Gastroesophageal sphincter (tissue), 4 donors: ENCODE measurements around the gene RNF128. TPM values are rescaled to one million over a fixed set of nuclear protein-coding genes. Genes with fewer than 3 reads are reported as not detected.

Experiments
- ATAC-seq: fragments of 150-250 bp; one replicate; pipeline ENCODE4 v1.9.1; 2016; ENCODE audit warnings: mild to moderate bottlenecking, moderate library complexity
- H3K27ac ChIP-seq, 4 donors: fragments of 200-600 bp; sonication (generic) in 3 of 4; 1 replicate in 3 of 4; 2 replicates in 1 of 4; pipeline ENCODE4 v1.5.1; 2016 to 2019
- H3K27me3 ChIP-seq: fragments of 200-600 bp; sonication (generic); one replicate; pipeline ENCODE4 v1.5.1; 2019
- H3K36me3 ChIP-seq, 2 donors: fragments of 200-600 bp; sonication (generic); one replicate each; pipeline ENCODE4 v1.5.1; 2019; ENCODE audit warnings: control low read depth in 1 of 2
- H3K4me1 ChIP-seq, 3 donors: fragments of 200-600 bp; sonication (generic); 1 replicate in 2 of 3; 2 replicates in 1 of 3; pipeline ENCODE4 v1.5.1; 2016 to 2019; ENCODE audit warnings: control low read depth in 2 of 3
- H3K4me3 ChIP-seq, 2 donors: fragments of 200-600 bp; sonication (generic); one replicate each; pipeline ENCODE4 v1.5.1; 2019; ENCODE audit warnings: mild to moderate bottlenecking in 1 of 2, moderate library complexity in 1 of 2
- H3K9me3 ChIP-seq, 3 donors: fragments of 200-600 bp; sonication (generic); one replicate each; pipeline ENCODE4 v1.5.1; 2017 to 2019; ENCODE audit warnings: control low read depth in 2 of 3
- CTCF ChIP-seq, 4 experiments: fragments of 200-600 bp in 2 of 4; fragments of 450-650 bp in 2 of 4; sonication (generic) in 1 of 4; IDR thresholded peaks; one replicate each; pipeline ENCODE4 v1.5.1; 2017 to 2019; ENCODE audit warnings: antibody characterized with exemption in 4 of 4, mild to moderate bottlenecking in 2 of 4, moderate library complexity in 2 of 4
- EP300 ChIP-seq: sonication (generic); formaldehyde crosslinking; IDR thresholded peaks from one replicate; pipeline ENCODE4 v1.6.1; 2017; ENCODE audit warnings: antibody characterized with exemption, mild to moderate bottlenecking
- POLR2A ChIP-seq, 2 donors: fragments of 450-650 bp; IDR thresholded peaks; one replicate each; pipeline ENCODE4 v1.6.1; 2017; ENCODE audit warnings: antibody characterized with exemption in 2 of 2, mild to moderate bottlenecking in 2 of 2, moderate library complexity in 1 of 2
- POLR2AphosphoS5 ChIP-seq: sonication (generic); formaldehyde crosslinking; IDR thresholded peaks from one replicate; pipeline ENCODE4 v1.6.1; 2017; ENCODE audit warnings: antibody characterized with exemption
- WGBS, 2 donors: methylation state at CpG; one replicate each; pipeline ENCODE4 v1.1.5; 2018; ENCODE audit warnings: low coverage in 1 of 2; 5-methylcytosine and 5-hydroxymethylcytosine counted together
- total RNA-seq, 4 donors: library from RNA; depleted of rRNA; stranded (reverse); fragments of >200 nt; gene quantifications; one replicate each; pipeline ENCODE4 v1.1.0, GENCODE V29; 2016

RNF128 gene
- total RNA-seq = under 1 TPM in 2 of 4 donors, not detected in 2; 0.27 to 0.72 TPM

GRCh38 chrX:106726485-106727437, at the start of gene RNF128:
Gene RNF128 (plus strand): TSS chrX:106726701. CDS start chrX:106726914, 213 bp downstream.
- H3K27me3 ChIP-seq = peaks cover 13% of the 10 kb centered on the region
- no peak within 1 kb of the TSS for H3K27ac ChIP-seq
- TF ChIP-seq POLR2A (IDR thresholded peaks at IDR 0.05) = no peak
- no peak for TF ChIP-seq POLR2AphosphoS5
- no peak for TF ChIP-seq EP300
- no peak for TF ChIP-seq CTCF (IDR thresholded peaks at IDR 0.05)
- H3K9me3 ChIP-seq = no peaks in the 10 kb centered on the region
- peak within 1 kb of the TSS; percentile 19 to 49 for H3K4me3 ChIP-seq
- no peaks in the 10 kb centered on the region for H3K36me3 ChIP-seq
- 3 to 33% methylated on average over 8 of the region's 79 CpGs for WGBS, 2 donors
- ATAC-seq = peak; percentile 48
- peaks cover 0 to 12% (median 0%) of the 10 kb centered on the region in 3 donors for H3K4me1 ChIP-seq

GRCh38 chrX:106680716-106681115, 45.8 kb upstream of the RNF128 start:
- H3K27ac ChIP-seq = no peak overlapping the region
- WGBS, 2 donors = 30 to 53% methylated on average over 2 of the region's 2 CpGs

GRCh38 chrX:106684207-106684606, 42.3 kb upstream of the RNF128 start:
- Histone ChIP-seq H3K36me3 (no peaks in the 10 kb centered on the region), H3K27ac (no peak overlapping the region), H3K4me3 (no peak overlapping the region), H3K9me3 (no peaks in the 10 kb centered on the region), H3K27me3 (no peaks in the 10 kb centered on the region), H3K4me1 (no peaks in the 10 kb centered on the region)
- WGBS, 2 donors = 82% methylated on average over 2 of the region's 4 CpGs; no CpG with 5 or more reads in 1 of the 2 donors
- ATAC-seq = no peak
- no peak for TF ChIP-seq POLR2A (IDR thresholded peaks at IDR 0.05)
- TF ChIP-seq EP300 = no peak
- TF ChIP-seq POLR2AphosphoS5 = no peak
- TF ChIP-seq CTCF (IDR thresholded peaks at IDR 0.05) = no peak

More at GRCh38 chrX:106680716-106681115, 45.8 kb upstream of the RNF128 start:
- ATAC-seq = no peak
- Histone ChIP-seq H3K4me1 (no peaks in the 10 kb centered on the region), H3K9me3 (no peaks in the 10 kb centered on the region), H3K4me3 (no peak overlapping the region), H3K36me3 (no peaks in the 10 kb centered on the region), H3K27me3 (no peaks in the 10 kb centered on the region)
- TF ChIP-seq POLR2A (IDR thresholded peaks at IDR 0.05) = no peak
- no peak for TF ChIP-seq EP300
- no peak for TF ChIP-seq POLR2AphosphoS5
- no peak for TF ChIP-seq CTCF (IDR thresholded peaks at IDR 0.05)

GRCh38 chrX:106692425-106693065, 34.0 kb upstream of the RNF128 start:
- Histone ChIP-seq H3K9me3 (no peaks in the 10 kb centered on the region), H3K27ac (no peak overlapping the region), H3K4me1 (no peaks in the 10 kb centered on the region), H3K4me3 (no peak overlapping the region), H3K27me3 (no peaks in the 10 kb centered on the region), H3K36me3 (no peaks in the 10 kb centered on the region)
- no peak for TF ChIP-seq POLR2A (IDR thresholded peaks at IDR 0.05)
- no peak for TF ChIP-seq EP300
- no peak for TF ChIP-seq POLR2AphosphoS5
- no peak for TF ChIP-seq CTCF (IDR thresholded peaks at IDR 0.05)
- 83 to 87% methylated on average over 4 of the region's 7 CpGs for WGBS, 2 donors
- no peak for ATAC-seq
